Melanocyte of skin (primary cell): ENCODE data around the gene ATP5MG. TPM values are rescaled to one million over a fixed set of nuclear protein-coding genes. Genes with fewer than 3 reads are reported as not detected.

Experiments
- total RNA-seq, 2 donors: library from RNA; depleted of rRNA; stranded (reverse); fragments of >200 nt; gene quantifications; 2 replicates each; pipeline ENCODE4 v1.2.3, GENCODE V29; 2012

Gene ATP5MG
- total RNA-seq: 10 to 100 TPM; 29.9 to 43.0 TPM

GRCh38 chr11:118401151-118401879, at the start of gene ATP5MG:
TSS of gene ATP5MG (plus strand) at chr11:118401606. CDS start at chr11:118401666, 60 bp downstream.

GRCh38 chr11:118359295-118359958, 42.0 kb upstream of the ATP5MG start, which contains the start of gene UBE4A:
TSS of gene UBE4A (plus strand) at chr11:118359600. CDS start at chr11:118365081, 5,481 bp downstream.

GRCh38 chr11:118435893-118436624, 34.7 kb downstream of the ATP5MG start, which contains the start of gene KMT2A:
TSS of gene KMT2A (plus strand) at chr11:118436492. CDS start at chr11:118436513, 21 bp downstream.

Other genes starting within 250 kb of the ATP5MG start
- gene SCN4B, start 248.8 kb upstream of the ATP5MG start, total RNA-seq: not detected
- gene SCN2B, start 225.0 kb upstream of the ATP5MG start, total RNA-seq: not detected
- under 1 TPM in 1 of 2 donors, not detected in 1; under 0.01 TPM for gene JAML, start 176.6 kb upstream of the ATP5MG start, total RNA-seq
- 1 to 10 TPM in 1 of 2 donors, under 1 TPM in 1; 0.67 to 1.0 TPM for gene MPZL3, start 149.2 kb upstream of the ATP5MG start, total RNA-seq
- gene MPZL2, start 137.3 kb upstream of the ATP5MG start, total RNA-seq: under 1 TPM in 1 of 2 donors, not detected in 1; 0.33 TPM
- gene CD3E, start 96.9 kb upstream of the ATP5MG start, total RNA-seq: not detected
- gene CD3D, start 58.9 kb upstream of the ATP5MG start, total RNA-seq: not detected
- gene CD3G, start 57.3 kb upstream of the ATP5MG start, total RNA-seq: not detected
- gene UBE4A, start 42.0 kb upstream of the ATP5MG start, total RNA-seq: 10 to 100 TPM; 45.6 to 46.5 TPM
- 10 to 100 TPM; 26.5 to 29.6 TPM for gene KMT2A, start 34.9 kb downstream of the ATP5MG start, total RNA-seq
- gene TTC36, start 125.9 kb downstream of the ATP5MG start, total RNA-seq: under 1 TPM in 1 of 2 donors, not detected in 1; 0.34 TPM
- gene TMEM25, start 129.6 kb downstream of the ATP5MG start, total RNA-seq: 10 to 100 TPM in 1 of 2 donors, 1 to 10 TPM in 1; 1.3 to 10.3 TPM
- 10 to 100 TPM; 22.4 to 28.0 TPM for gene IFT46, start 164.3 kb downstream of the ATP5MG start, total RNA-seq
- 10 to 100 TPM; 71.6 to 95.9 TPM for gene ARCN1, start 170.8 kb downstream of the ATP5MG start, total RNA-seq
- gene PHLDB1, start 206.0 kb downstream of the ATP5MG start, total RNA-seq: 10 to 100 TPM; 32.0 to 33.3 TPM